GM12874 (cell line): ENCODE data around the gene UPK3A.

Experiments used
- CTCF ChIP-seq: IDR thresholded peaks from 2 replicates; pipeline ENCODE4 v1.5.1; 2011; ENCODE audit warnings: low read depth, mild to moderate bottlenecking, control low read depth, low read length, moderate library complexity; ENCODE audit not compliant: insufficient read depth

UPK3A gene

GRCh38 chr22:45248832-45249561, 35.8 kb upstream of the UPK3A start:
- no peak for TF ChIP-seq CTCF

GRCh38 chr22:45251825-45252224, 32.9 kb upstream of the UPK3A start:
- TF ChIP-seq CTCF = 0 out of 2 replicates have a peak, but pooled peaks have one; percentile 4

DNA sequence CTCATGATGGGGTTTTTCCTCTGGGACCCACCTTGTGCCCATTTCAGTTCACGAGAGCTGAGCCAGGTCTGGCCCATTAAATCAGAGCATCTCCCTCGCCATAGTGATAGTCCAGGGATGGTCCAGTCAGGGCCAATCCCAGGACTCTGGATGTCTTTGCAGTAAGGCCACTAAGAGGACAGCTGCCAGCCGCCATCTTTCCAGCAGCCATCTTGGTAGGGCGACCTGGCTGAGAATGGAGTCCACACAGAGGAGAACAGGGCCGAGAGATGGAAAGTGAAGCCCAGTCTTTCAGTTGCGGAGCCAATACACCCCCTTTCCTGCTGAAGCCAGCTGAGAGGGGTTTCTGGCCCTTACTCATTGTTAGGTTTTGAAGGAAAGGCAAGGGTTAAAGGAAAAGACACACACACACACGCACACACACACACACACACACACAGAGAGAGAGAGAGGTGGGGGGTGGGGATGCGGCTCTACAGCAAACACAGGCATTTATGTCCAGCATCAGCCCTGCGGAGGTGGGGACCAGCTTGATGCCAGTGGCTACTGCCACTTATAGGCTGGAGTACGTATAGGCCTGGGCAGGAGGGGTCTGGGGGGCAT, 31.6 kb upstream of the UPK3A start:
- TF ChIP-seq CTCF = no peak

DNA sequence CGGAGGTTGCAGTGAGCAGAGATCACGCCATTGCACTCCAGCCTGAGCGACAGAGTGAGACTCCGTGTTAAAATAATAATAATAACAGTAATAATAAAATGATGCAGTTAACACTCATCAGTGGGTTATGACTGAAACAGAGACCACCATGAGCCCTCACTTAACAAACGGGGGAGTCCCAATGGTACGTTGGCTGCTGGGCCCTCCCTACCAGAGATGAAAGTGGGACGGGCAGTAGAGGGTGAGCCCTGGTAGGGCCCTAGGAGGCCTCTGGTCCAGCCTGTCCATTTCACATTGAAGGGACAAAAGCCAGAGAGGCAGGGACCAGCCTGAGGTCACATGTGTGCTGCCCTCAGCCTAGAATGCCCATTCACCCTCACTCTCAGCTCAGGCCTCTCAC, 30.4 kb upstream of the UPK3A start:
- no peak for TF ChIP-seq CTCF

- TF ChIP-seq CTCF = no peak
Observed at GRCh38 chr22:45254789-45255278, 29.9 kb upstream of the UPK3A start.

- TF ChIP-seq CTCF = no peak
Observed at GRCh38 chr22:45259754-45260394, 24.9 kb upstream of the UPK3A start.

DNA sequence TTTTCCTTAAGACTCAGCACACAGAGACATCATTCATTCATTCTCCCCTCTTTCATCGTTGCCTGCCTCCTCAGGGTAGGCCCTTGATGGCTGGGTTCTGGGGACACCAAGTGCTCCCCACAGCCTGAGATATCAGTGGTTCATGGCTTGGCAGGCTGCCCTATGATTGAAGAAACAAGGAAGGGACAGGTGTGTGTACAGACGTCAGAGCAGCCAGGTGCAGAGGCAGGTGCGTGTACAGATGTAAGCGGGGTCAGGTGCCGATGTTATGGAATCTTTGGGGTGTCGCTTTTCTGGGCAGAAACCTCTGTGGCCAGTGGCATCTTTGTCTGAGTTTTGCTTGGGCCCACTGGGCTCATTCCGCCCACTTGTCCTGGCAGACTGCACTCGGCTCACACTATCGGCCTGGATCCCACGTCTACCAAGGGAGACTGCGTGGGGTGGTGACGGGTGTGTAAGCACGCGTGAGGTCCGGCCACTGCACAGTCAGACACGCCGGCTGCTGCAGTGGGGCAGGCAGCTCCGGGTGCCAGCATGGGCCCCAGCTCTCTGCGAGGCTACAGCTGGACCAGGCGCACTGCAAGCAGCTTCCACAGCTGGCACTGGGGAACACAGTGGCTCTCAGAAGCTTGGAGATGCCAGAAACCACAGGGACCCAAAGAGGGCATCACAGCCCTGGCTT, 23.2 kb upstream of the UPK3A start:
- no peak for TF ChIP-seq CTCF
